Measurements from ENCODE around the gene ST6GAL2. TPM values are rescaled to one million over a fixed set of nuclear protein-coding genes. Genes with fewer than 3 reads are reported as not detected.

The ST6GAL2 gene
- total and polyA plus RNA-seq, 2 of the 8 experiments (the other 6 are each of a cell fraction or from before 2014, with no cell fraction given): 2.7 to 17.5 TPM

DNA sequence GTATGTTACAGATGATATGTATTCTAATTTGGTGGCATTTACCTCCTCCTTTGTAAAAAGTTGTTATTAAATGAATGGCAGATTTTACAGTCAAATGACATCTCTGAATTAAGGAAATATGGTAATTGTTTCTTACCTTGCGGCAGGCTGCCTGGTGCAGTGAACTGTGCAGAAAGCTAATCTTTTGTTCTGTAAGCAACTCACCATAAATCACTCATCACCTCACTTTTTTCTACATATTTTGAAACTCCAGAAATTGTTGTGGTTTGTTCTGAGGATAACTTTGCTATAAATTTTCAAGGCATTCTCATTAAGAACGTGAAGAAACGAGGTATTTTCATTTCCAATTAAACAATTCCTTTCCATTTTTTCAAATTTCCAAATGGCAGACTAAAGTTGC, 52.7 kb downstream of the ST6GAL2 start:
- Histone ChIP-seq H3K4ac (replicated peaks; ENCODE audit: insufficient read length, low read depth, low read length) (no peak overlapping the region), H3K18ac (ENCODE audit: extremely low read depth, low read length) (no peak overlapping the region), H3K4me1 (replicated peaks in 1 of 4; ENCODE audit: control insufficient read depth in 3 of 4, insufficient read depth in 4 of 4, low read length in 3 of 4) (no peaks in the 10 kb centered on the region), H2AFZ (ENCODE audit: low read length) (no peak overlapping the region), H4K5ac (ENCODE audit: insufficient read length, low read depth, low read length) (no peak overlapping the region), H3K23me2 (ENCODE audit: low read depth, low read length) (no peaks in the 10 kb centered on the region), H3K9ac (replicated peaks in 1 of 4; ENCODE audit: extremely low read depth in 1 of 4, low read depth in 3 of 4, low read length in 3 of 4) (no peak overlapping the region), H2BK20ac (ENCODE audit: low read length) (no peak overlapping the region), H2AK5ac (ENCODE audit: low read depth, low read length) (no peak overlapping the region), H4K91ac (replicated peaks; ENCODE audit: insufficient read length, low read length) (no peak overlapping the region), H2BK15ac (ENCODE audit: low read length) (no peak overlapping the region), H3K4me2 (ENCODE audit: insufficient read depth in 1 of 2, low read depth in 2 of 2, low read length in 2 of 2) (no peak overlapping the region), H3K79me1 (ENCODE audit: low read depth, low read length) (no peaks in the 10 kb centered on the region), H3K4me3 (ENCODE audit: extremely low read depth in 1 of 4, insufficient read depth in 2 of 4, low read depth in 3 of 4, low read length in 4 of 4) (no peak overlapping the region), H4K8ac (ENCODE audit: extremely low read depth, insufficient read depth, low read length) (no peak overlapping the region), H2BK12ac (ENCODE audit: low read depth, low read length) (no peak overlapping the region), H3K56ac (replicated peaks; ENCODE audit: insufficient read length, low read depth, low read length) (no peak overlapping the region), H2BK5ac (ENCODE audit: low read depth, low read length) (no peak overlapping the region), H2BK120ac (replicated peaks; ENCODE audit: low read depth, low read length) (no peak overlapping the region), H3K9me3 (ENCODE audit: insufficient read depth in 2 of 2, low read depth in 1 of 2, low read length in 1 of 2) (no peaks in the 10 kb centered on the region), H3K27ac (ENCODE audit: low read depth, low read length) (no peak overlapping the region), H3K36me3 (ENCODE audit: control insufficient read depth in 2 of 4, insufficient read depth in 4 of 4, low read length in 3 of 4) (peaks cover 0 to 7% (median 0%) of the 10 kb centered on the region in 4 experiments; a peak in 3 of 8 replicates), H3K27me3 (replicated peaks in 1 of 4; ENCODE audit: control insufficient read depth in 3 of 4, extremely low read depth in 1 of 4, insufficient read depth in 3 of 4, low read length in 3 of 4) (no peaks in the 10 kb centered on the region), H3K79me2 (ENCODE audit: control insufficient read depth in 1 of 2, insufficient read depth in 2 of 2, low read length in 2 of 2) (no peaks in the 10 kb centered on the region), H4K20me1 (replicated peaks in 1 of 2; ENCODE audit: control insufficient read depth in 1 of 2, insufficient read depth in 2 of 2, low read length in 2 of 2) (no peaks in the 10 kb centered on the region), H3K14ac (ENCODE audit: insufficient read length) (no peak overlapping the region), H3K23ac (ENCODE audit: insufficient read length) (no peak overlapping the region)
- no peak for FAIRE-seq
- WGBS, 2 experiments (ENCODE audit: extremely low coverage in 1 of 2, insufficient coverage in 1 of 2, insufficient read length in 1 of 2, insufficient replicate concordance in 2 of 2, low coverage in 1 of 2, low lambda C conversion rate in 2 of 2, missing lambda C conversion rate in 1 of 2): 89% methylated on average over 3 of the region's 3 CpGs; no CpG with 5 or more reads in 1 of the 2 experiments
- POLR2A ChIA-PET (ENCODE audit: partially characterized antibody): no interaction called here
- CTCF ChIA-PET (ENCODE audit: partially characterized antibody): no interaction called here
- TF ChIP-seq GTF2F1 (IDR thresholded peaks at IDR 0.05; ENCODE audit: borderline replicate concordance, low read depth, low read length) (no peak), BACH1 (IDR thresholded peaks at IDR 0.05; ENCODE audit: low read length) (no peak)
- TF ChIP-seq, protein P1, sequence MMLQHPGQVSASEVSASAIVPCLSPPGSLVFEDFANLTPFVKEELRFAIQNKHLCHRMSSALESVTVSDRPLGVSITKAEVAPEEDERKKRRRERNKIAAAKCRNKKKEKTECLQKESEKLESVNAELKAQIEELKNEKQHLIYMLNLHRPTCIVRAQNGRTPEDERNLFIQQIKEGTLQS (IDR thresholded peaks at IDR 0.05; ENCODE audit: insufficient read depth, low read depth, low read length): no peak
- TF ChIP-seq, protein P2, sequence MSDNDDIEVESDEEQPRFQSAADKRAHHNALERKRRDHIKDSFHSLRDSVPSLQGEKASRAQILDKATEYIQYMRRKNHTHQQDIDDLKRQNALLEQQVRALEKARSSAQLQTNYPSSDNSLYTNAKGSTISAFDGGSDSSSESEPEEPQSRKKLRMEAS (IDR thresholded peaks at IDR 0.05): no peak
- DNase-seq (ENCODE audit: low read depth in 1 of 2, low spot score in 2 of 2): no peak

All from H1 (cell line).